ENCODE measurements around the gene VGF.

DNA sequence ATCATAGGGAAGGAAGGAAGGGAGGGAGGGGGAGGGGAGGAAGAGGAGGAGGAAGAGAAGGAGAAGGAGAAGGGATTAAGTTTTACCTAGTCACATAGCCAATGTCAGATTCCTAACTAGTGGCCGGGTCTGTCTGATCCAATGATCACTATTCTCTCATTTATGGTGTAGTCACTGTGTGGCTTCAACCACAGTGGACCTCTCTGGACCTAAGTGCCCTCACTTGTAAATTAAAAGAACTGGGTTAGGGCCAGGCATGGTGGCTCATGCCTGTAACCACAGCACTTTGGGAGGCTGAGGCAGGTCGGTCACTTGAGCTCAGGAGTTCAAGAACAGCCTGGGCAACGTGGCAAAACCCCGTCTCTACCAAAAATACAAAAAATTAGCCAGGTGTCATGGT lies 45.1 kb downstream of the VGF start:
- TF ChIP-seq, protein P1, sequence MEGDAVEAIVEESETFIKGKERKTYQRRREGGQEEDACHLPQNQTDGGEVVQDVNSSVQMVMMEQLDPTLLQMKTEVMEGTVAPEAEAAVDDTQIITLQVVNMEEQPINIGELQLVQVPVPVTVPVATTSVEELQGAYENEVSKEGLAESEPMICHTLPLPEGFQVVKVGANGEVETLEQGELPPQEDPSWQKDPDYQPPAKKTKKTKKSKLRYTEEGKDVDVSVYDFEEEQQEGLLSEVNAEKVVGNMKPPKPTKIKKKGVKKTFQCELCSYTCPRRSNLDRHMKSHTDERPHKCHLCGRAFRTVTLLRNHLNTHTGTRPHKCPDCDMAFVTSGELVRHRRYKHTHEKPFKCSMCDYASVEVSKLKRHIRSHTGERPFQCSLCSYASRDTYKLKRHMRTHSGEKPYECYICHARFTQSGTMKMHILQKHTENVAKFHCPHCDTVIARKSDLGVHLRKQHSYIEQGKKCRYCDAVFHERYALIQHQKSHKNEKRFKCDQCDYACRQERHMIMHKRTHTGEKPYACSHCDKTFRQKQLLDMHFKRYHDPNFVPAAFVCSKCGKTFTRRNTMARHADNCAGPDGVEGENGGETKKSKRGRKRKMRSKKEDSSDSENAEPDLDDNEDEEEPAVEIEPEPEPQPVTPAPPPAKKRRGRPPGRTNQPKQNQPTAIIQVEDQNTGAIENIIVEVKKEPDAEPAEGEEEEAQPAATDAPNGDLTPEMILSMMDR (IDR thresholded peaks at IDR 0.05): no peak
- TF ChIP-seq EZH2 (IDR thresholded peaks at IDR 0.05; ENCODE audit: borderline replicate concordance, insufficient read depth, low read depth, low read length, poor library complexity, severe bottlenecking): no peak

Measured in B cell (primary cell).